Brain microvascular endothelial cell (primary cell): ENCODE results near the gene ELK1.

Source experiments
- DNase-seq: peaks from one replicate; pipeline ENCODE4 v3.0.0-alpha.2; 2020
- H3K27ac ChIP-seq: fragments of 250-450 bp; sonication (Bioruptor Pico); 2 replicates; pipeline ENCODE4 v1.5.1; 2020; ENCODE audit warnings: mild to moderate bottlenecking, moderate library complexity
- H3K27me3 ChIP-seq: fragments of 250-450 bp; sonication (Bioruptor Pico); replicated peaks from 2 replicates; pipeline ENCODE4 v1.5.1; 2020; ENCODE audit warnings: mild to moderate bottlenecking
- H3K36me3 ChIP-seq: fragments of 250-450 bp; sonication (Bioruptor Pico); replicated peaks from 2 replicates; pipeline ENCODE4 v1.5.1; 2020; ENCODE audit warnings: mild to moderate bottlenecking
- H3K4me3 ChIP-seq: 2 replicates; pipeline ENCODE4 v1.5.1; 2011; ENCODE audit warnings: low read depth, mild to moderate bottlenecking, control low read depth, low read length, moderate library complexity
- in situ Hi-C: cut with HindIII; loops from 2 replicates; pipeline ENCODE4 v1.10.0; 2017; ENCODE audit warnings: low sequenced_read_pairs, low pct_ligation_motif_present
- TF ChIP-seq, protein P1 (sequence below): IDR thresholded peaks from 2 replicates; pipeline ENCODE4 v1.5.1; 2011; ENCODE audit warnings: low read depth, mild to moderate bottlenecking, moderate library complexity, low read length, control low read depth, inconsistent platforms; ENCODE audit errors: missing control alignments

The ELK1 gene

GRCh38 chrX:47623540-47624027 lies 26.8 kb downstream of the ELK1 start:
- TF ChIP-seq, protein P1, sequence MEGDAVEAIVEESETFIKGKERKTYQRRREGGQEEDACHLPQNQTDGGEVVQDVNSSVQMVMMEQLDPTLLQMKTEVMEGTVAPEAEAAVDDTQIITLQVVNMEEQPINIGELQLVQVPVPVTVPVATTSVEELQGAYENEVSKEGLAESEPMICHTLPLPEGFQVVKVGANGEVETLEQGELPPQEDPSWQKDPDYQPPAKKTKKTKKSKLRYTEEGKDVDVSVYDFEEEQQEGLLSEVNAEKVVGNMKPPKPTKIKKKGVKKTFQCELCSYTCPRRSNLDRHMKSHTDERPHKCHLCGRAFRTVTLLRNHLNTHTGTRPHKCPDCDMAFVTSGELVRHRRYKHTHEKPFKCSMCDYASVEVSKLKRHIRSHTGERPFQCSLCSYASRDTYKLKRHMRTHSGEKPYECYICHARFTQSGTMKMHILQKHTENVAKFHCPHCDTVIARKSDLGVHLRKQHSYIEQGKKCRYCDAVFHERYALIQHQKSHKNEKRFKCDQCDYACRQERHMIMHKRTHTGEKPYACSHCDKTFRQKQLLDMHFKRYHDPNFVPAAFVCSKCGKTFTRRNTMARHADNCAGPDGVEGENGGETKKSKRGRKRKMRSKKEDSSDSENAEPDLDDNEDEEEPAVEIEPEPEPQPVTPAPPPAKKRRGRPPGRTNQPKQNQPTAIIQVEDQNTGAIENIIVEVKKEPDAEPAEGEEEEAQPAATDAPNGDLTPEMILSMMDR, result no peak
- peak; percentile 80 for DNase-seq
- Histone ChIP-seq H3K36me3 (no peaks in the 10 kb centered on the region), H3K4me3 (peak overlapping the region; percentile 44), H3K27me3 (no peaks in the 10 kb centered on the region), H3K27ac (no peak overlapping the region)
- in situ Hi-C loops, result no loop called here

GRCh38 chrX:47621851-47622250 lies 28.5 kb downstream of the ELK1 start:
- Histone ChIP-seq H3K36me3 (no peaks in the 10 kb centered on the region), H3K27me3 (no peaks in the 10 kb centered on the region), H3K27ac (no peak overlapping the region), H3K4me3 (no peak overlapping the region)
- TF ChIP-seq, protein P1, result no peak
- DNase-seq, result no peak
- in situ Hi-C loops, result no loop called here

- Histone ChIP-seq H3K4me3 (no peak overlapping the region), H3K27ac (no peak overlapping the region), H3K27me3 (no peaks in the 10 kb centered on the region), H3K36me3 (no peaks in the 10 kb centered on the region)
- TF ChIP-seq, protein P1, result no peak
- in situ Hi-C loops, result no loop called here
- DNase-seq, result no peak
These were observed 30.1 kb downstream of the ELK1 start for GRCh38 chrX:47620303-47620685.

DNA sequence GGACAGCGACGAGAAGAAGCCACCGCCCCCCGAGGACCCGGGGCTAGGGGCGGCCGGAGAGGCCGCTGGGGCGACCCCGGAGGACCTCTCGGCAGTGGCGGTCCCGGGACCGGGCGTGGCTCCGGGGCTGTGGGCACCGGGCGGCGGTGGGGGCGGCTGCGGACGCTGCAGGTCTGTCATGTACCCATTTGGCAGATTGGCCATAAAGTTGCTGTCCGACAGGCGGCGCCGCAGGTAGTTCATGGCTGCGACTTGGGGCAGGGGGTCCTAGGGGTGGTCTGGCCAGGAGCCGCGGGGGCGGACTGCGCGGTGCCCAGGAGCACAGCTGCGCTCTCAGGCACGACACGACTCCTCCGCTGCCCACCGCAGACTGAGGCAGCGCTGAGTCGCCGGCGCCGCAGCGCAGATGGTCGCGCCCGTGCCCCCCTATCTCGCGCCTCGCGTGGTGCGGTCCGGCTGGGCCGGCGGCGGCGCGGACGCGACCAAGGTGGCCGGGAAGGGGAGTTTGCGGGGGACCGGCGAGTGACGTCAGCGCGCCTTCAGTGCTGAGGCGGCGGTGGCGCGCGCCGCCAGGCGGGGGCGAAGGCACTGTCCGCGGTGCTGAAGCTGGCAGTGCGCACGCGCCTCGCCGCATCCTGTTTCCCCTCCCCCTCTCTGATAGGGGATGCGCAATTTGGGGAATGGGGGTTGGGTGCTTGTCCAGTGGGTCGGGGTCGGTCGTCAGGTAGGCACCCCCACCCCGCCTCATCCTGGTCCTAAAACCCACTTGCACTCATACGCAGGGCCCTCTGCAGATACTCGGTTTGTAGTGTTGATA lies 30.7 kb downstream of the ELK1 start, which contains the start of gene SYN1:
Gene SYN1, minus strand, starts transcription at position 372 of the 817 bp plus-strand sequence. Its CDS starts 129 bp downstream, at position 243.
- H3K27me3 ChIP-seq, result no peaks in the 10 kb centered on the region
- in situ Hi-C loops, result no loop called here
- TF ChIP-seq, protein P1, result no peak
- H3K4me3 ChIP-seq, result peak within 1 kb of the TSS; percentile 39
- H3K27ac ChIP-seq, result no peak within 1 kb of the TSS
- DNase-seq, result peak; percentile 40
- no peaks in the 10 kb centered on the region for H3K36me3 ChIP-seq

DNA sequence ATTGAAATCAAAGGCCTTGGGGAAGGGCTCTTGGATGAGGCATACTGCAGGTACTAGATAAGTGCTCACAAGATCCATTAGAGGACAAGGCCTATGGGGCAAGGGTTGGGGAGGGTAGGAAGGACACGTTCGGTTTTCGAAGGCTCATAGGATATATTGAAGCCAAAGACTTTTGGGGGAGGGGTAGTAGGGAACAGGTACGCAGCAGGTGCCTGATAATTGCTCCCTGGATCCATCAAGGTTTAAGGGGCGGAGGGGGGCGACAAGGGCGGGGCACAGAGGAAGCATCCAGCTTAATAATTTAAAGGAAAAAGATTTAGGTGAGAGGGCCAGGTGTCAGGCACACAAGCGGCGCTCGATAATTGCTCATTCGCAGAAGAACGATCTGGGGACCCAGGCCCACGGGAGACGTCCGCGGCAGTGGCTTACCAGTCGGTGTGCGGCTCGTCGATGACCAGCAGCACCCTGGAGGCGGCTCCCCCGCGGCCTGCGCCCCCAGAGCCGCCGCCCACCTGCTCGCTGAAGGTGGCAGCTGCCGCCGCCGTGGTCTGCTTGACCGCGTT lies 31.4 kb downstream of the ELK1 start:
- Histone ChIP-seq H3K4me3 (no peak overlapping the region), H3K36me3 (no peaks in the 10 kb centered on the region), H3K27me3 (no peaks in the 10 kb centered on the region), H3K27ac (no peak overlapping the region)
- in situ Hi-C loops, result no loop called here
- DNase-seq, result no peak
- TF ChIP-seq, protein P1, result no peak
